ENCODE measurements around the gene KLF6.
A peak's percentile ranks its signal among the peaks of the same experiment; 100 is the strongest.

The KLF6 gene

GRCh38 chr10:3784510-3785250, at the start of gene KLF6:
Gene KLF6 (minus strand): TSS chr10:3785209. CDS start chr10:3785014, 195 bp downstream.
- Histone ChIP-seq H3K9me3 (ENCODE audit: control insufficient read depth, insufficient read depth, low read length) (no peaks in the 10 kb centered on the region), H3K4me3 (ENCODE audit: low read length) (peak within 1 kb of the TSS; percentile 71), H3K27ac (ENCODE audit: low read length) (no peak within 1 kb of the TSS), H3K36me3 (ENCODE audit: control insufficient read depth, insufficient read depth, low read length) (peaks cover 19% of the 10 kb centered on the region), H3K27me3 (ENCODE audit: control insufficient read depth, insufficient read depth, low read length) (no peaks in the 10 kb centered on the region), H3K4me1 (ENCODE audit: control insufficient read depth, insufficient read depth, low read length) (peaks cover 6% of the 10 kb centered on the region; the same call in 1 of the 2 replicates)
- WGBS (ENCODE audit: insufficient coverage, insufficient read length): no CpG with 5 or more reads among the region's 69 CpGs
- DNase-seq (ENCODE audit: low read depth, low spot score): no peak

- Histone ChIP-seq H3K36me3 (ENCODE audit: control insufficient read depth, insufficient read depth, low read length) (no peaks in the 10 kb centered on the region), H3K27me3 (ENCODE audit: control insufficient read depth, insufficient read depth, low read length) (no peaks in the 10 kb centered on the region), H3K27ac (ENCODE audit: low read length) (no peak overlapping the region), H3K4me3 (ENCODE audit: low read length) (no peak overlapping the region), H3K9me3 (ENCODE audit: control insufficient read depth, insufficient read depth, low read length) (no peaks in the 10 kb centered on the region), H3K4me1 (ENCODE audit: control insufficient read depth, insufficient read depth, low read length) (peaks cover 4% of the 10 kb centered on the region)
- WGBS (ENCODE audit: insufficient coverage, insufficient read length): no CpG with 5 or more reads among the region's 6 CpGs
- no peak for DNase-seq (ENCODE audit: low read depth, low spot score)
Measured at GRCh38 chr10:3834404-3834803, 49.4 kb upstream of the KLF6 start.

GRCh38 chr10:3833046-3833445, 48.0 kb upstream of the KLF6 start:
- no peaks in the 10 kb centered on the region for H3K9me3 ChIP-seq (ENCODE audit: control insufficient read depth, insufficient read depth, low read length)
- H3K4me3 ChIP-seq (ENCODE audit: low read length): no peak overlapping the region
- no peak overlapping the region for H3K27ac ChIP-seq (ENCODE audit: low read length)
- no CpG with 5 or more reads among the region's 6 CpGs for WGBS (ENCODE audit: insufficient coverage, insufficient read length)
- peaks cover 5% of the 10 kb centered on the region for H3K4me1 ChIP-seq (ENCODE audit: control insufficient read depth, insufficient read depth, low read length)
- H3K27me3 ChIP-seq (ENCODE audit: control insufficient read depth, insufficient read depth, low read length): no peaks in the 10 kb centered on the region
- H3K36me3 ChIP-seq (ENCODE audit: control insufficient read depth, insufficient read depth, low read length): no peaks in the 10 kb centered on the region
- no peak for DNase-seq (ENCODE audit: low read depth, low spot score)

- H3K4me1 ChIP-seq (ENCODE audit: control insufficient read depth, insufficient read depth, low read length): peaks cover 5% of the 10 kb centered on the region
- no peaks in the 10 kb centered on the region for H3K9me3 ChIP-seq (ENCODE audit: control insufficient read depth, insufficient read depth, low read length)
- no peaks in the 10 kb centered on the region for H3K36me3 ChIP-seq (ENCODE audit: control insufficient read depth, insufficient read depth, low read length)
- DNase-seq (ENCODE audit: low read depth, low spot score): no peak
- no peaks in the 10 kb centered on the region for H3K27me3 ChIP-seq (ENCODE audit: control insufficient read depth, insufficient read depth, low read length)
- no peak overlapping the region for H3K4me3 ChIP-seq (ENCODE audit: low read length)
- WGBS (ENCODE audit: insufficient coverage, insufficient read length): no CpG with 5 or more reads among the region's 5 CpGs
- no peak overlapping the region for H3K27ac ChIP-seq (ENCODE audit: low read length)
Measured at GRCh38 chr10:3832022-3832786, 47.2 kb upstream of the KLF6 start.

- DNase-seq (ENCODE audit: low read depth, low spot score): no peak
- no CpG with 5 or more reads among the region's 4 CpGs for WGBS (ENCODE audit: insufficient coverage, insufficient read length)
- Histone ChIP-seq H3K36me3 (ENCODE audit: control insufficient read depth, insufficient read depth, low read length) (no peaks in the 10 kb centered on the region), H3K4me1 (ENCODE audit: control insufficient read depth, insufficient read depth, low read length) (peaks cover 5% of the 10 kb centered on the region), H3K9me3 (ENCODE audit: control insufficient read depth, insufficient read depth, low read length) (no peaks in the 10 kb centered on the region), H3K27ac (ENCODE audit: low read length) (no peak overlapping the region), H3K27me3 (ENCODE audit: control insufficient read depth, insufficient read depth, low read length) (no peaks in the 10 kb centered on the region), H3K4me3 (ENCODE audit: low read length) (no peak overlapping the region)
Measured at GRCh38 chr10:3831608-3832007, 46.6 kb upstream of the KLF6 start.

- Histone ChIP-seq H3K36me3 (ENCODE audit: control insufficient read depth, insufficient read depth, low read length) (no peaks in the 10 kb centered on the region), H3K4me1 (ENCODE audit: control insufficient read depth, insufficient read depth, low read length) (peaks cover 5% of the 10 kb centered on the region), H3K9me3 (ENCODE audit: control insufficient read depth, insufficient read depth, low read length) (no peaks in the 10 kb centered on the region), H3K4me3 (ENCODE audit: low read length) (no peak overlapping the region), H3K27ac (ENCODE audit: low read length) (no peak overlapping the region), H3K27me3 (ENCODE audit: control insufficient read depth, insufficient read depth, low read length) (no peaks in the 10 kb centered on the region)
- no peak for DNase-seq (ENCODE audit: low read depth, low spot score)
- no CpG with 5 or more reads among the region's 1 CpG for WGBS (ENCODE audit: insufficient coverage, insufficient read length)
Measured at GRCh38 chr10:3830946-3831345, 45.9 kb upstream of the KLF6 start.

- Histone ChIP-seq H3K27me3 (ENCODE audit: control insufficient read depth, insufficient read depth, low read length) (no peaks in the 10 kb centered on the region), H3K4me3 (ENCODE audit: low read length) (no peak overlapping the region), H3K27ac (ENCODE audit: low read length) (no peak overlapping the region), H3K4me1 (ENCODE audit: control insufficient read depth, insufficient read depth, low read length) (peaks cover 5% of the 10 kb centered on the region), H3K36me3 (ENCODE audit: control insufficient read depth, insufficient read depth, low read length) (no peaks in the 10 kb centered on the region), H3K9me3 (ENCODE audit: control insufficient read depth, insufficient read depth, low read length) (no peaks in the 10 kb centered on the region)
- peak; percentile 27 for DNase-seq (ENCODE audit: low read depth, low spot score)
- WGBS (ENCODE audit: insufficient coverage, insufficient read length): no CpG with 5 or more reads among the region's 7 CpGs
Measured at GRCh38 chr10:3829156-3830050, 44.4 kb upstream of the KLF6 start.

GRCh38 chr10:3828404-3829155, 43.6 kb upstream of the KLF6 start:
- no peaks in the 10 kb centered on the region for H3K9me3 ChIP-seq (ENCODE audit: control insufficient read depth, insufficient read depth, low read length)
- H3K36me3 ChIP-seq (ENCODE audit: control insufficient read depth, insufficient read depth, low read length): no peaks in the 10 kb centered on the region
- no peak overlapping the region for H3K4me3 ChIP-seq (ENCODE audit: low read length)
- DNase-seq (ENCODE audit: low read depth, low spot score): no peak
- peaks cover 5% of the 10 kb centered on the region for H3K4me1 ChIP-seq (ENCODE audit: control insufficient read depth, insufficient read depth, low read length)
- H3K27ac ChIP-seq (ENCODE audit: low read length): no peak overlapping the region
- WGBS (ENCODE audit: insufficient coverage, insufficient read length): no CpG with 5 or more reads among the region's 14 CpGs
- H3K27me3 ChIP-seq (ENCODE audit: control insufficient read depth, insufficient read depth, low read length): no peaks in the 10 kb centered on the region

GRCh38 chr10:3827768-3828403, 42.9 kb upstream of the KLF6 start:
- no peaks in the 10 kb centered on the region for H3K9me3 ChIP-seq (ENCODE audit: control insufficient read depth, insufficient read depth, low read length)
- H3K27me3 ChIP-seq (ENCODE audit: control insufficient read depth, insufficient read depth, low read length): no peaks in the 10 kb centered on the region
- no peak overlapping the region for H3K4me3 ChIP-seq (ENCODE audit: low read length)
- WGBS (ENCODE audit: insufficient coverage, insufficient read length): no CpG with 5 or more reads among the region's 27 CpGs
- H3K27ac ChIP-seq (ENCODE audit: low read length): no peak overlapping the region
- H3K4me1 ChIP-seq (ENCODE audit: control insufficient read depth, insufficient read depth, low read length): peaks cover 5% of the 10 kb centered on the region
- H3K36me3 ChIP-seq (ENCODE audit: control insufficient read depth, insufficient read depth, low read length): no peaks in the 10 kb centered on the region
- DNase-seq (ENCODE audit: low read depth, low spot score): no peak

All from iPS DF 6.9 (cell line).